CD14-positive monocyte (primary cell): ENCODE results near the gene NARS2. TPM values are rescaled to one million over a fixed set of nuclear protein-coding genes. Genes with fewer than 3 reads are reported as not detected.
A peak's percentile ranks its signal among the peaks of the same experiment; 100 is the strongest.

Source experiments
- DNase-seq, 3 donors: peaks; one replicate each; pipeline ENCODE4 v3.0.0-alpha.2; 2011 to 2022
- H2AFZ ChIP-seq: 2 replicates; pipeline ENCODE4 v1.6.0; 2012; ENCODE audit warnings: mild to moderate bottlenecking, low read depth, low read length, inconsistent platforms; ENCODE audit not compliant: insufficient read depth, poor library complexity, severe bottlenecking
- H3K27ac ChIP-seq, 2 donors: 1 replicate in 1 of 2; 2 replicates in 1 of 2; pipeline ENCODE4 v1.5.1; 2012 to 2013; ENCODE audit warnings: low read length in 2 of 2, control low read depth in 1 of 2, inconsistent platforms in 1 of 2, low read depth in 1 of 2, mild to moderate bottlenecking in 1 of 2
- H3K27me3 ChIP-seq, 2 donors: one replicate each; pipeline versions ENCODE4 v1.6.0 to v1.6.1; 2011 to 2013; ENCODE audit warnings: low read length in 2 of 2; ENCODE audit not compliant: control insufficient read depth in 2 of 2, insufficient read depth in 2 of 2
- H3K36me3 ChIP-seq, 2 donors: replicated peaks in 1 of 2; 1 replicate in 1 of 2; 2 replicates in 1 of 2; pipeline versions ENCODE4 v1.5.1 to v1.6.1; 2012 to 2013; ENCODE audit warnings: low read length in 2 of 2, control low read depth in 1 of 2, inconsistent platforms in 1 of 2, mild to moderate bottlenecking in 1 of 2; ENCODE audit not compliant: insufficient read depth in 2 of 2, control insufficient read depth in 1 of 2
- H3K4me1 ChIP-seq, 2 donors: 1 replicate in 1 of 2; 2 replicates in 1 of 2; pipeline versions ENCODE4 v1.5.1 to v1.6.1; 2012 to 2013; ENCODE audit warnings: low read length in 2 of 2, control low read depth in 1 of 2, inconsistent platforms in 1 of 2, mild to moderate bottlenecking in 1 of 2, moderate library complexity in 1 of 2; ENCODE audit not compliant: insufficient read depth in 2 of 2, control insufficient read depth in 1 of 2
- H3K4me2 ChIP-seq: replicated peaks from 2 replicates; pipeline ENCODE3; 2012; ENCODE audit warnings: low read length, moderate library complexity, mild to moderate bottlenecking; ENCODE audit not compliant: poor library complexity, severe bottlenecking; ENCODE audit errors: extremely low read depth
- H3K4me3 ChIP-seq, 3 experiments: fragments of 200-600 bp in 1 of 3; sonication (generic) in 1 of 3; replicated peaks in 1 of 3; 1 replicate in 2 of 3; 2 replicates in 1 of 3; pipeline ENCODE4 v1.5.1; 2011 to 2013; ENCODE audit warnings: low read length in 3 of 3, mild to moderate bottlenecking in 3 of 3, control low read depth in 2 of 3, low read depth in 2 of 3, inconsistent platforms in 1 of 3, moderate library complexity in 1 of 3
- H3K79me2 ChIP-seq: 2 replicates; pipeline ENCODE4 v1.6.0; 2012; ENCODE audit warnings: mild to moderate bottlenecking, control low read depth, inconsistent platforms, low read length, moderate library complexity; ENCODE audit not compliant: insufficient read depth
- H3K9ac ChIP-seq: 2 replicates; pipeline ENCODE4 v1.6.0; 2017; ENCODE audit warnings: low read length, mild to moderate bottlenecking; ENCODE audit not compliant: insufficient read depth, poor library complexity, severe bottlenecking
- H3K9me3 ChIP-seq, 2 donors: replicated peaks in 1 of 2; 1 replicate in 1 of 2; 2 replicates in 1 of 2; pipeline versions ENCODE4 v1.5.1 to v1.6.1; 2012 to 2013; ENCODE audit warnings: low read length in 2 of 2, control low read depth in 1 of 2; ENCODE audit not compliant: control insufficient read depth in 1 of 2, insufficient read depth in 1 of 2
- H4K20me1 ChIP-seq: 2 replicates; pipeline ENCODE4 v1.6.0; 2012; ENCODE audit warnings: mild to moderate bottlenecking, low read length, control low read depth, moderate library complexity; ENCODE audit not compliant: insufficient read depth
- H3K27ac Mint-ChIP-seq, 7 donors: one replicate each; pipeline ENCODE4 v1.8.0; 2020; ENCODE audit warnings: mild to moderate bottlenecking in 7 of 7, mixed read lengths in 7 of 7, moderate library complexity in 6 of 7, inconsistent platforms in 2 of 7
- H3K27me3 Mint-ChIP-seq, 3 donors: one replicate each; pipeline ENCODE4 v1.8.0; 2021 to 2022; ENCODE audit warnings: low read depth in 3 of 3, mild to moderate bottlenecking in 3 of 3, mixed read lengths in 3 of 3, moderate library complexity in 3 of 3, inconsistent platforms in 1 of 3
- H3K36me3 Mint-ChIP-seq, 2 donors: one replicate each; pipeline ENCODE4 v1.8.0; 2020; ENCODE audit warnings: mixed read lengths in 2 of 2, inconsistent platforms in 1 of 2, mild to moderate bottlenecking in 1 of 2
- H3K4me1 Mint-ChIP-seq: one replicate; pipeline ENCODE4 v1.8.0; 2020; ENCODE audit warnings: mild to moderate bottlenecking, mixed read lengths
- H3K4me3 Mint-ChIP-seq, 2 donors: one replicate each; pipeline ENCODE4 v1.8.0; 2020; ENCODE audit warnings: mild to moderate bottlenecking in 2 of 2, mixed read lengths in 2 of 2, moderate library complexity in 1 of 2
- H3K9me3 Mint-ChIP-seq, 7 donors: one replicate each; pipeline ENCODE4 v1.8.0; 2020 to 2022; ENCODE audit warnings: mixed read lengths in 7 of 7, mild to moderate bottlenecking in 6 of 7, moderate library complexity in 6 of 7, inconsistent platforms in 2 of 7
- WGBS: methylation state at CpG from one replicate; pipeline ENCODE4 v1.1.5; 2013; ENCODE audit warnings: missing lambda C conversion rate; ENCODE audit not compliant: insufficient coverage; 5-methylcytosine and 5-hydroxymethylcytosine counted together
- intact Hi-C, 2 donors: fragments of 100-400 bp; cut with micrococcal nuclease; formaldehyde crosslinking; loops; one replicate each; pipeline versions ENCODE4 v1.15.0 to v1.15.1; 2023
- polyA plus RNA-seq, 3 donors: library from polyadenylated mRNA; depleted of rRNA in 1 of 3; unstranded in 2 of 3; stranded (reverse) in 1 of 3; fragments of 300-500 nt in 2 of 3; fragments of >200 nt in 1 of 3; fragmentation: Illumina TruSeq in 2 of 3; gene quantifications; 1 replicate in 2 of 3; 2 replicates in 1 of 3; pipeline ENCODE4 v1.2.3, GENCODE V29; 2012 to 2021
- TF ChIP-seq, protein P1 (sequence below): fragments of 200-600 bp; IDR thresholded peaks from one replicate; pipeline ENCODE4 v1.8.0; 2022; ENCODE audit warnings: antibody characterized with exemption, mild to moderate bottlenecking

The NARS2 gene
- polyA plus RNA-seq, 3 donors = 4.3 to 6.6 (median 4.9) TPM

DNA sequence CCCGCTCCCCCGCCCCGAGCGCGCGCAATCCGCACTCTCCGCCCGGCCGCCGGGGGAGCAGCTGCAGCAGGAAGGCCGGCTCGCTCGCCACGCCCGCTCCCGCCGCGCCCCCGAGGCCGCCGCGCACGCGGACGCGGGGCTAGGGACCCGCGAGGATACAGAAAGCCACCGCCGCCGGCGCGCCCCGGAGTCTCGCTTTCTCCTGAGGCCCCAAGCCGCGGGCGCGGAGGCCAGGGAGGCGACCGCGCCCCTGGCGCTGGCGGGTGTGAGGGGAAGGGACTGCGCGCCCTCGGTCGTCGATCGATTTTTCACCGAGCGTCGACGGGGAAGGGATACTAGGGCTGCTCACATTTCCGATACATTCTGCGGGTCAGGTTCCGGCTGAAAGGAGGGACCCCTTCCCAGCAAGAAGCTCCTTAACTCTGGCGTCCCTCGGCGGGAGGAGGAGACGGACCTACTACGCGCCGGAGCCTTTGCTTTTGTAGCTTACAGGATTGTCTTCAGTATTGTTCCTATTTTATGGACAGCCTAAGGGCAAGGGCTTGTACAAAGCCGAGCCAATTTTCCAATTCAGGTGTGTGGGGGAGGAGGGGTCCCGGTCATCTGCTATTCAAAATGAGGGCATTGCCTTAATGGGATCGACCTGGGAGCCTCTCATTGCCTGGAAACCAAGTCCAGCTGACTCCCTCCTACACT is 156.6 kb downstream of the NARS2 start:
- peak overlapping the region; percentile 84 for H3K4me2 ChIP-seq
- no peaks in the 10 kb centered on the region for H3K27me3 ChIP-seq
- no peak overlapping the region for H2AFZ ChIP-seq
- H3K4me3 ChIP-seq = peak overlapping the region; percentile 69 to 87 (median 71)
- peaks cover 70 to 87% of the 10 kb centered on the region in 2 donors for H3K4me1 ChIP-seq
- peak overlapping the region; percentile 88 to 89 for H3K4me3 Mint-ChIP-seq
- peak overlapping the region; percentile 76 to 98 for H3K27ac ChIP-seq
- H3K36me3 ChIP-seq = no peaks in the 10 kb centered on the region
- intact Hi-C loops = loop anchor here in 1 of 2 donors (5.0 kb wide), 1 partner anchor 126 kb away; no protein-coding TSS in a partner anchor
- H3K4me1 Mint-ChIP-seq = peaks cover 74% of the 10 kb centered on the region
- peak overlapping the region; percentile 98 for H3K9ac ChIP-seq
- H3K9me3 ChIP-seq = no peaks in the 10 kb centered on the region
- H3K79me2 ChIP-seq = peaks cover 53% of the 10 kb centered on the region
- DNase-seq = peak; percentile 66 to 78 (median 69)
- peaks cover 10 to 14% of the 10 kb centered on the region in 2 donors for H3K36me3 Mint-ChIP-seq
- H3K27ac Mint-ChIP-seq = peak overlapping the region; percentile 92 to 97 (median 96)
- H3K9me3 Mint-ChIP-seq = no peaks in the 10 kb centered on the region
- under 1% methylated on average over 62 of the region's 68 CpGs for WGBS
- H4K20me1 ChIP-seq = peaks cover 27% of the 10 kb centered on the region
- TF ChIP-seq, protein P1, sequence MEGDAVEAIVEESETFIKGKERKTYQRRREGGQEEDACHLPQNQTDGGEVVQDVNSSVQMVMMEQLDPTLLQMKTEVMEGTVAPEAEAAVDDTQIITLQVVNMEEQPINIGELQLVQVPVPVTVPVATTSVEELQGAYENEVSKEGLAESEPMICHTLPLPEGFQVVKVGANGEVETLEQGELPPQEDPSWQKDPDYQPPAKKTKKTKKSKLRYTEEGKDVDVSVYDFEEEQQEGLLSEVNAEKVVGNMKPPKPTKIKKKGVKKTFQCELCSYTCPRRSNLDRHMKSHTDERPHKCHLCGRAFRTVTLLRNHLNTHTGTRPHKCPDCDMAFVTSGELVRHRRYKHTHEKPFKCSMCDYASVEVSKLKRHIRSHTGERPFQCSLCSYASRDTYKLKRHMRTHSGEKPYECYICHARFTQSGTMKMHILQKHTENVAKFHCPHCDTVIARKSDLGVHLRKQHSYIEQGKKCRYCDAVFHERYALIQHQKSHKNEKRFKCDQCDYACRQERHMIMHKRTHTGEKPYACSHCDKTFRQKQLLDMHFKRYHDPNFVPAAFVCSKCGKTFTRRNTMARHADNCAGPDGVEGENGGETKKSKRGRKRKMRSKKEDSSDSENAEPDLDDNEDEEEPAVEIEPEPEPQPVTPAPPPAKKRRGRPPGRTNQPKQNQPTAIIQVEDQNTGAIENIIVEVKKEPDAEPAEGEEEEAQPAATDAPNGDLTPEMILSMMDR = no peak
- H3K27me3 Mint-ChIP-seq = peaks cover 0 to 8% (median 0%) of the 10 kb centered on the region in 3 donors

DNA sequence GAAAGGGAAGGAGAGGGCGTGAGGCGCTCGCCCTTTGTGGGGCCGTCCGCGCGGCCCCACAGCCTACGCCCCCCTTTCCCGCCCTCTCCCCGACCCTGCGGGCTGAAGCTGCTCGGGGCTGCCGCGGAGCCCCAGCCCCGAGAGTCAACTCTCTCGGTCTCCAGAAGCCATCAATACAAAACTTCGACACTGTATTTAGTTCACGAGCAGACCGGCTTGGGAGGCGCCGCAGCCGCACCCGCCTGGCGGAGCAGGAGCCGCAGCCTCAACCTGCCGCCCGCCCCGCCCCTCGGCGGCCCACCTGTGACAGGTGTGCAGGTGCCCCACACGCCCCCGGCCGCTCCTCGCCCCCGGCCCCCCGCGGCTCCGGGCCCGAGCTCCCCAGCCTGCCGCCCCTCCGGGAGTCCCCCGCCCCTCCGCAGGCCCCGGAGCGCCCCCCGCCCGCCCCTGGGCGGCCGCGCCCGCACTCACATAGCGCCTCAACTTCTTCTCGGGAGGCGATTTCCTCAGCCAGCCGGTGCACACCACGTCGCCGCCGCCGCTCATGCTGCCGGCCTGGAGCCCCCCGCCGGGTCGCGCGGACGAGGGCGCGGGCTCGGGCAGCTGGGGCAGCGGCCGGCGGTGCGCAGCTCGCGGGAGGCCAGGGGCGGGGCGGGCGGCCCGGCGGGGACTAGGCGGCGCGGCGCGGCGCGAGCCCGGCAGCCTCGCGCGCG is 157.3 kb downstream of the NARS2 start, which contains the start of gene GAB2:
GAB2 (minus strand) TSS at position 646 of the 713 bp plus-strand sequence; CDS start at position 546, 100 bp downstream.
- H3K36me3 ChIP-seq = no peaks in the 10 kb centered on the region
- H3K27me3 ChIP-seq = no peaks in the 10 kb centered on the region
- peak within 1 kb of the TSS; percentile 98 to 100 for H3K27ac ChIP-seq
- WGBS = under 1% methylated on average over 84 of the region's 93 CpGs
- peaks cover 70 to 87% of the 10 kb centered on the region in 2 donors for H3K4me1 ChIP-seq
- peak within 1 kb of the TSS; percentile 71 to 94 (median 84) for H3K4me3 ChIP-seq
- no peaks in the 10 kb centered on the region for H3K9me3 Mint-ChIP-seq
- intact Hi-C loops = loop anchor here in 1 of 2 donors (5.0 kb wide), 1 partner anchor 125 kb away; no protein-coding TSS in a partner anchor
- peaks cover 14 to 19% of the 10 kb centered on the region in 2 donors for H3K36me3 Mint-ChIP-seq
- no peak within 1 kb of the TSS for H2AFZ ChIP-seq
- H4K20me1 ChIP-seq = peaks cover 34% of the 10 kb centered on the region
- H3K27me3 Mint-ChIP-seq = peaks cover 0 to 8% (median 0%) of the 10 kb centered on the region in 3 donors
- TF ChIP-seq, protein P1 = no peak
- no peak for DNase-seq
- H3K4me2 ChIP-seq = peak within 1 kb of the TSS; percentile 89
- no peaks in the 10 kb centered on the region for H3K9me3 ChIP-seq
- H3K79me2 ChIP-seq = peaks cover 60% of the 10 kb centered on the region
- peaks cover 76% of the 10 kb centered on the region for H3K4me1 Mint-ChIP-seq
- H3K4me3 Mint-ChIP-seq = peak within 1 kb of the TSS; percentile 95 to 96
- peak within 1 kb of the TSS; percentile 98 to 100 (median 99) for H3K27ac Mint-ChIP-seq
- H3K9ac ChIP-seq = peak within 1 kb of the TSS; percentile 98
